Inflammatory macrophage treated with lipopolysaccharide for 4 hours (primary cell): Measurements from ENCODE around the gene HP.
"Not testable (repeated sequence)": the region's sequence is repeated elsewhere in the genome, so short reads cannot be mapped to it uniquely, and the experiment has no call there.

Source experiments
- DNase-seq: peaks from one replicate; pipeline ENCODE4 v3.0.0-alpha.2; 2020

Gene HP

DNA sequence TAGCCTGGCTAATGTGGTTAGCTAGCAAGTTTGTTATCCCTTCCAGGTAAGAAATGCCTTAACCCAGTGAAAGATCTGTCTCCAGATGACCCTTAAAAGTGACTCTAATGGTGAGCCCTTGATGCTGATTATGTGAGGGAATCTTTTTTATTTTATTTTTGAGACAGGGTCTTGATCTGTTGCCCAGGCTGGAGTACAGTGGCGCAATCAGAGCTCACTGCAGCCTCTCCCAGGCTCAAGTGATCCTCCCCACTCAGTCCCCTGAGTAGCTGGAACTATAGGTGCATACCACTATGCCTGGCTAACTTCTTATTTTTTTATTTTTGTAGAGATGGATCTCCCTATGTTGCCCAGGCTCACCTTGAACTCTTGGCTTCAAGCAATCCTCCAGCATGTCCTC lies 10.8 kb upstream of the HP start:
- DNase-seq: no peak

DNA sequence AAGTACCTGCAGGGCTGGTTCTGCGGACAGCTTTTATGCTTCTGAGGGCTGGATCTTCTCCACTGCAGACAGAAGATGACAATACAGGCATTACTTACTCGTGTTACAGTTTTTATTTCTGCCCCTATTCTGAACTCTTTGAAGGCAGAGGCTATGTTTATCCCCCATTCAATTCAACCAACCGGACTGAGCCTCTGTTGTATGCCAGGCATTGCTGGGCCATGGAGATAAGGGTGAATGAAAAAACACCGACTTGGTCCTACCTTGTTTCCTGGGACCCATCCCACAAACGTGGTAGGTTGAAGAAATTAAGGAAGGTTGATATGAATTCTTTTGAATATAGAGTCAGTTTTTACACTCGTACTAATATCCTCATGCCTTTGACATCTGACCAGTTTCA lies 10.0 kb upstream of the HP start:
- no peak for DNase-seq

GRCh38 chr16:72044825-72045359 lies 9.4 kb upstream of the HP start:
- no peak for DNase-seq

GRCh38 chr16:72049110-72049509 lies 5.2 kb upstream of the HP start:
- no peak for DNase-seq

GRCh38 chr16:72050769-72051464 lies 3.4 kb upstream of the HP start:
- DNase-seq: peak; percentile 28

- peak; percentile 86 for DNase-seq
Observed at GRCh38 chr16:72051818-72052217, 2.5 kb upstream of the HP start.

GRCh38 chr16:72055911-72056310 lies 1.6 kb downstream of the HP start:
- DNase-seq: no peak

- DNase-seq: not testable (repeated sequence)
Observed at GRCh38 chr16:72057313-72057712, 3.0 kb downstream of the HP start.

DNA sequence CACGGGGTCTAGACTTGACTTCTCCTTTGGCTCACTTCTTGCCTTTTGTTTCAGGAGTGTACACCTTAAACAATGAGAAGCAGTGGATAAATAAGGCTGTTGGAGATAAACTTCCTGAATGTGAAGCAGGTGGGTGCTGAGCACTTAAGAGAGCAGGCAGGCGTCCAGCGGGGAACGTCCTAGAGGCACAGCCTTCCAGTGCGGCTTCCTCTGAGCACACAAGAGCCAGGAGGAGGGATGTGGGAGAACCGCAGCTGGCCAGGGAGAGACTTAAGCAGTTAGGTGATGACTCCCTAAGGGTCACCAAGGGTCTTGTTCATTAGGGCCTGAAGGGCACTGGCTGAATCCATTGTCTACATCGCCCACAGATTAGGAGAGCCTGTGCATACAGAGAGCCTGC lies 4.8 kb downstream of the HP start:
- not testable (repeated sequence) for DNase-seq

GRCh38 chr16:72060405-72060804 lies 6.1 kb downstream of the HP start:
- DNase-seq: no peak

DNA sequence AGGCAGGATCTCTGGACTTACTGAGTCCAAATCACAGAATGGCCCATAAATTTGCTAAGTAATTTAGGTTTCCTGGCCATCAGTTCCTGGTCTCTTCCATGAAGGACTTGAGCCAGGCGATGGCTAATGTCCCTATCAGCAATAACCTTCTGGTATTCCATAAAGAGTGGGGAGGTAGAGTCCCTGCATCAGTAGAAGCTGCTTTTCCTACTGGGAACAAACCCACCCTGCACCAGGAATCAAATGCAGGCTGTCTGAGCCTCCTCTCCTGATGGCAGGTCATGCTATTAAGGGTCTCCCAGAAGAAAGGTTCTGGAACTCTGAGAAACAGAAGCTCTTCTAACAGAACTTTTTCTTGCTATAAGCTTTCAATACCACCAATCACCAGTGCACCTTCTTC lies 7.3 kb downstream of the HP start:
- no peak for DNase-seq

DNA sequence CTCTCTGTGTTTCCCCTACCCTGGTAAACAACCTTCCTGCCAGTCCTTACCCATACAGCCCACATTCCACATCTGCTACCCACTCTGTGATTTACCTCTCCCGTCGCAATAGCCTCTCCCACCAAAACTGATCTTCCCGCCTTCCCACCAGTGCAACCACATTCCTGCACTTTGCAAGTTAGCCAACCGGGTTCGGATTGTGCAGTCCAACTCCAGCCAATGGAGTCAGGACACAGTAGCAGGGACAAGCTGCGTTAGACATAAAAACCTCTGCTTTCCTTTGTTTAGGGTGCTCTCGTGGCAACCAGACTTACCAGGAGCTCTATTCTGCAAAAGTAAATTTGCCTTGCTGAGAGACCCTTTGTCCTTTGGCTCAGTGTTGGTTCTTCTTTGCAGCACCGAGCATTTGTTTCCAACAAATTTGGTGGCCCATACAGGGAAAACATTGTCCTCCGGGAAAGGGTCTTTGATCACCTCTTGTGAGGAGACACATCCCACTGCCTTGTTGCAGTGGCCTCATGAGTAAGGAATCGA lies 10.1 kb downstream of the HP start:
- DNase-seq: no peak

DNA sequence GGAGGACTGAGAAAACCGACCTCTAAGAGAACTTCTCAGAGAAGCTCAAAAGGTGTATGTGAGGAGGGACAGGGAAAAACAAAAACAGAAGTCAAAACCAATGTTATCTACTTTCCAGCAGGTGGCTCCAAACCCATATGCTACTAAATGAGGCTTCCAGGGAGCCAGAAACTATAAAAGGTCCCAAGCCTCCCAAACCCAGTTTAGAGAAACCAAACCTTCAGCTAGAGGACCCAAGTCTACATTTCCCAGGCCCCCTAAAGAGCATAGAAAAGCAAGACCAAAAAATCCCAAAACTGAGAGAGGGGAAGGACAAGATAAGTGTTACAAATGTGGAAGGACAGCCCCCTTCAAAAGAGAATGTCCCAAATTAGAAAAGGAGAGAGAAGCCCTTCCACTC lies 12.4 kb downstream of the HP start:
- DNase-seq: peak; percentile 40

- DNase-seq: no peak
Observed at GRCh38 chr16:72068930-72069329, 14.6 kb downstream of the HP start.

DNA sequence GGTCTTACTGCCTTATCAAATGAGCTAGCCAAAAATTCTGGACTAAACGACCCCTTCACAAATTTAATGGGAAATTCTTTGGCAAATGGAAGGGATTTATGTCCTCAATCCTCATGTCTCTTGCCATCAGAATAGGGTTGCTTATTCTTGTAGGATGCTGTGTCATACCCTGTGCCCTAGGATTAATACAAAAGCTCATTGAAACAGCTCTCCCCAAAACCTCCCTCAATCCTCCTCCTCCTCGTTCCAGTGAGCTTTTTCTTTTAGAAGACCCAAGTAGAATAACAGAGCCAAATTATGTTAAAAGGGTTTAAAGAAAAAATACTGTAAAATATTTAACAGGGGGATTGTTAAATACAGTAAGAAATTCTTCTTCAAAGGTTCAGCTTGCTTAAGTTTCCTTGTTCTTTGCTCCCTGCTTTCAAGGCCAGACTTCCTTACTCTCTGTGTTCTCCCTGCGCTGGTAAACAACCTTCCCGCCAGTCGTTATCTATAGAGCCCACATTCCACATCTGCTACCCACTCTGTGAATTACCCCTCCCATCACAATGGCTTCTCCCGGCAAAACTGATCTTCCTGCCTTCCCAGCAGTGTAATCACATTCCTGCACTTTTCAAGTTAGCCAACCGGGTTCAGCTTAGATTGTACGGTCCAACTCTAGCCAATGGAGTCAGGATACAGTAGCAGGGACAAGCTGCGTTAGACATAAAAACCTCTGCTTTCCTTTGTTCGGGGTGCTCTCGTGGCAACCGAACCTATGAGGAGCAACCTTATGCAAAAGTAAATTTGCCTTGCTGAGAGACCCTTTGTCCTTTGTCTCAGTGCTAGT lies 18.4 kb downstream of the HP start:
- no peak for DNase-seq

GRCh38 chr16:72073560-72074230 lies 19.4 kb downstream of the HP start:
- no peak for DNase-seq

DNA sequence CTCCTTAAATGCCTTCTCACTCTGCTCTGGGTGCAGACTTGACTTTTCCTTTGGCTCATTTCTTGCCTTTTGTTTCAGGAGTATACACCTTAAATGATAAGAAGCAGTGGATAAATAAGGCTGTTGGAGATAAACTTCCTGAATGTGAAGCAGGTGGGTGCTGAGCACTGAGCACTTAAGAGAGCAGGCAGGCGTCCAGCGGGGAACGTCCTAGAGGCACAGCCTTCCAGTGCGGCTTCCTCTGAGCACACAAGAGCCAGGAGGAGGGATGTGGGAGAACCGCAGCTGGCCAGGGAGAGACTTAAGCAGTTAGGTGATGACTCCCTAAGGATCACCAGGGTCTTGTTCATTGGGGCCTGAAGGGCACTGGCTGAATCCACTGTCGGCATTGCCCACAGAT lies 20.8 kb downstream of the HP start:
- DNase-seq: not testable (repeated sequence)

GRCh38 chr16:72076991-72077706 lies 22.8 kb downstream of the HP start:
- DNase-seq: not testable (repeated sequence)

DNA sequence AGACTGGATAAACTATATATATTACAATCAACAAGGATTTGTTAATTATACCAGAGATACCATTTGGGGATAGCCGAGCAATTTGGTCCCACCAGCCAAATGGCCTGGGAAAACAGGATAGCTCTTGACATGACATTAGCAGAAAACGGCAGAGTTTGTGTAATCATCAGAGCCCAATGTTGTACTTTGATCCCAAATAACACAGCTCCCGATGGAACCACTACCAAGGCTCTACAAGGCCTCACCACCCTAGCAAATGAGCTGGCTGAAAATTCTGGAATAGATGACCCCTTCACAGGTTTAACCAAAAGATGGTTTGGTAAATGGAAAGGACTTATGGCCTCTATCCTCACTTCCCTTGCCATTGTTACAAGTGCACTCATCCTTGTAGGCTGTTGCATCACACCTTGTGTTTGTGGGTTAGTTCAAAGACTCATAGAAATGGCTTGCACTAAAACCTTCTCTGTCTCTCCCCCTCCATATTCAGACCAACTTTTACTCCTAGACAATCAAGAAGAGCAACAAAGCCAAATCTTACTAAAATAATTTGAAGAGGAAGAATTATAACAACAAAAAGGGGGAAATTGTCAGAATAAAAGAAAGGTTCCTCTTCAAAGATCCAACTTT lies 29.6 kb downstream of the HP start:
- no peak for DNase-seq

GRCh38 chr16:72084445-72084844 lies 30.1 kb downstream of the HP start:
- no peak for DNase-seq

DNA sequence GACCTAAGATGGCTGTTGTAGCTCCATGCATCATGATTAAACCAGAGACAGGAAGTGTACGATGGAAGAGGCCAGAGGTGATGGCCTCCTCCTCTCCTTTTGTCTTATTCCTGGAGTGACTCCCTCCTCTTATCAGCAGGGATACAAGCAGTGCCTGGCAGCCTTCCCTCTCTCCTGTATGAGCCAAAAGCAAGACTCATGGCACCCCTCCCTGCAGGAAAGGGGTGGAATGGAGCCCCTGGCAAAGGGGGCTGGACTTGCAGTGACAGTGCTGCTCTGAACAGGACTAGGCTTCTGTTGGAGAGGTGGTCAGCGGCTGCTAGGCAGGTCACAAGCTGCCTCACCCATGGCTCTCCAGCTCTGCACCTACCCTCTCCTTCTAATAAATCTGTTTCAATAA lies 30.7 kb downstream of the HP start:
- no peak for DNase-seq

DNA sequence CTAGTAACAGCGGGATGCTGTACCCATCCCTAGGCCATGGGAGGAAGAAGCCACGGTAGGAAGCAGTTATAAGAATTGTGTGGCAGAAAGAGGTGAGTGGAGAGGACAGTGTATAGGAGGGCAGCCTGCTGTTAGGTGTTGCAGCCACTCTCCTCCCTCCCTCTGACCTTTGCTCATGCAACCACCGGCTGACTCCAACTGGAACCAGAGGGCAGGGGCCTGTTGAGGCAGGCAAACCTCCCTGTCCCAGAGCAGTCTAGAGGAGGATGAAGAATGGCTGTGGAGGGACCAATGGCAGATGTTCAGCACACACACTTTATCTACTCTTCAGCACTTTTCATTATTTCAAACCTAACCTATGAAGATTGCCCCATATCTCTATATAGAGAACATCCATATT lies 36.9 kb downstream of the HP start:
- no peak for DNase-seq
